PFSK-1 (cell line): ENCODE data around the gene ZFYVE21.

Experiments
- POLR2AphosphoS5 ChIP-seq: IDR thresholded peaks from 2 replicates; pipeline ENCODE4 v1.6.1; 2012; ENCODE audit warnings: low read depth, mild to moderate bottlenecking, control low read depth, low read length, moderate library complexity
- TF ChIP-seq, protein P1 (sequence below), 2 experiments: IDR thresholded peaks; 2 replicates each; pipeline versions ENCODE4 v1.6.1 to v1.8.0; 2011 to 2012; ENCODE audit warnings: low read depth in 2 of 2, low read length in 2 of 2, control low read depth in 1 of 2, inconsistent platforms in 1 of 2, mild to moderate bottlenecking in 1 of 2, moderate library complexity in 1 of 2; ENCODE audit not compliant: insufficient read depth in 1 of 2

- no peak for TF ChIP-seq POLR2AphosphoS5
- TF ChIP-seq, protein P1, sequence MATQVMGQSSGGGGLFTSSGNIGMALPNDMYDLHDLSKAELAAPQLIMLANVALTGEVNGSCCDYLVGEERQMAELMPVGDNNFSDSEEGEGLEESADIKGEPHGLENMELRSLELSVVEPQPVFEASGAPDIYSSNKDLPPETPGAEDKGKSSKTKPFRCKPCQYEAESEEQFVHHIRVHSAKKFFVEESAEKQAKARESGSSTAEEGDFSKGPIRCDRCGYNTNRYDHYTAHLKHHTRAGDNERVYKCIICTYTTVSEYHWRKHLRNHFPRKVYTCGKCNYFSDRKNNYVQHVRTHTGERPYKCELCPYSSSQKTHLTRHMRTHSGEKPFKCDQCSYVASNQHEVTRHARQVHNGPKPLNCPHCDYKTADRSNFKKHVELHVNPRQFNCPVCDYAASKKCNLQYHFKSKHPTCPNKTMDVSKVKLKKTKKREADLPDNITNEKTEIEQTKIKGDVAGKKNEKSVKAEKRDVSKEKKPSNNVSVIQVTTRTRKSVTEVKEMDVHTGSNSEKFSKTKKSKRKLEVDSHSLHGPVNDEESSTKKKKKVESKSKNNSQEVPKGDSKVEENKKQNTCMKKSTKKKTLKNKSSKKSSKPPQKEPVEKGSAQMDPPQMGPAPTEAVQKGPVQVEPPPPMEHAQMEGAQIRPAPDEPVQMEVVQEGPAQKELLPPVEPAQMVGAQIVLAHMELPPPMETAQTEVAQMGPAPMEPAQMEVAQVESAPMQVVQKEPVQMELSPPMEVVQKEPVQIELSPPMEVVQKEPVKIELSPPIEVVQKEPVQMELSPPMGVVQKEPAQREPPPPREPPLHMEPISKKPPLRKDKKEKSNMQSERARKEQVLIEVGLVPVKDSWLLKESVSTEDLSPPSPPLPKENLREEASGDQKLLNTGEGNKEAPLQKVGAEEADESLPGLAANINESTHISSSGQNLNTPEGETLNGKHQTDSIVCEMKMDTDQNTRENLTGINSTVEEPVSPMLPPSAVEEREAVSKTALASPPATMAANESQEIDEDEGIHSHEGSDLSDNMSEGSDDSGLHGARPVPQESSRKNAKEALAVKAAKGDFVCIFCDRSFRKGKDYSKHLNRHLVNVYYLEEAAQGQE (IDR thresholded peaks at IDR 0.05; ENCODE audit: insufficient read depth in 1 of 2, low read depth in 2 of 2, low read length in 2 of 2) = no peak
These were observed 26.4 kb upstream of the ZFYVE21 start for GRCh38 chr14:103688906-103689902.
